IPS DF 6.9 (cell line): ENCODE results near the gene C2orf68.

Experiments
- DNase-seq: peaks from one replicate; pipeline ENCODE4 v3.0.0-alpha.2; 2013; ENCODE audit warnings: low read depth, low spot score
- H3K27ac ChIP-seq: one replicate; pipeline ENCODE4 v1.5.1; 2013; ENCODE audit warnings: low read length, control low read depth
- H3K27me3 ChIP-seq: 2 replicates; pipeline ENCODE4 v1.6.1; 2013; ENCODE audit warnings: mild to moderate bottlenecking, low read length; ENCODE audit not compliant: control insufficient read depth, insufficient read depth
- H3K36me3 ChIP-seq: 2 replicates; pipeline ENCODE4 v1.6.1; 2013; ENCODE audit warnings: low read length; ENCODE audit not compliant: control insufficient read depth, insufficient read depth
- H3K4me1 ChIP-seq: 2 replicates; pipeline ENCODE4 v1.6.1; 2013; ENCODE audit warnings: low read length; ENCODE audit not compliant: control insufficient read depth, insufficient read depth
- H3K4me3 ChIP-seq: 2 replicates; pipeline ENCODE4 v1.5.1; 2013; ENCODE audit warnings: mild to moderate bottlenecking, low read length
- H3K9me3 ChIP-seq: 2 replicates; pipeline ENCODE4 v1.6.1; 2013; ENCODE audit warnings: low read length, inconsistent platforms; ENCODE audit not compliant: control insufficient read depth, insufficient read depth
- WGBS: extraction: QIAGEN DNeasy Blood & Tissue Kit; methylation state at CpG from one replicate; pipeline ENCODE4 v1.1.7; 2013; ENCODE audit warnings: mixed read lengths, missing lambda C conversion rate; ENCODE audit not compliant: insufficient read length, insufficient coverage; 5-methylcytosine and 5-hydroxymethylcytosine counted together

C2orf68 gene

GRCh38 chr2:85591563-85591962 lies 20.3 kb downstream of the C2orf68 start:
- H3K27ac ChIP-seq: no peak overlapping the region
- DNase-seq: no peak
- H3K4me1 ChIP-seq: no peaks in the 10 kb centered on the region
- no peak overlapping the region for H3K4me3 ChIP-seq
- H3K27me3 ChIP-seq: no peaks in the 10 kb centered on the region
- WGBS: no CpG with 5 or more reads among the region's 12 CpGs
- no peaks in the 10 kb centered on the region; the same call in 1 of the 2 replicates for H3K36me3 ChIP-seq
- H3K9me3 ChIP-seq: no peaks in the 10 kb centered on the region

DNA sequence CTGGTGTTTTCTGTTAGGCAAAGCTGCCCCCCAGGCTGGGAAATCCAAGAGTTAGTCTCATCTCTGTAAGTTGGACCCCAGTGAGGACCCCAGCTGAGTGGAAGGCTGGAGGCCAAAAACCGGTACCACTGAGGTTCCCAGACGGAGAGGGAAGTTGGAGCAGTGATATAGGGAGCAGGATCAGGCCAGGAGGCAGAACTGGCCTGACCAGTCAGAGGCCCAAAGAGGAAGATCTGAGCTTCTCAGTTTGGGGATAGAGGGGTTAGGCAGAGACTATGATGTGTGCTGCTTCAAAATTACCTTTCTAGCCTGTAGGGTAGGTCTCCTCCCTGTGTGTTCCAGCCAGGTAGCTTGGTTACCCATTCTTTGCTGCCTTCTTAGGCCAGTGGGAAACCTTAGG lies 20.9 kb downstream of the C2orf68 start:
- no peak for DNase-seq
- no peaks in the 10 kb centered on the region for H3K27me3 ChIP-seq
- H3K27ac ChIP-seq: no peak overlapping the region
- H3K4me1 ChIP-seq: no peaks in the 10 kb centered on the region
- no peak overlapping the region for H3K4me3 ChIP-seq
- no peaks in the 10 kb centered on the region; the same call in 1 of the 2 replicates for H3K36me3 ChIP-seq
- no peaks in the 10 kb centered on the region for H3K9me3 ChIP-seq
- no CpG with 5 or more reads among the region's 2 CpGs for WGBS

GRCh38 chr2:85589982-85590791 lies 21.7 kb downstream of the C2orf68 start:
- WGBS: no CpG with 5 or more reads among the region's 7 CpGs
- Histone ChIP-seq H3K4me1 (no peaks in the 10 kb centered on the region), H3K36me3 (no peaks in the 10 kb centered on the region; the same call in 1 of the 2 replicates), H3K27me3 (no peaks in the 10 kb centered on the region; the same call in 1 of the 2 replicates), H3K4me3 (no peak overlapping the region), H3K27ac (no peak overlapping the region), H3K9me3 (no peaks in the 10 kb centered on the region)
- no peak for DNase-seq

- WGBS: no CpG with 5 or more reads among the region's 4 CpGs
Measured at GRCh38 chr2:85589181-85589580, 22.7 kb downstream of the C2orf68 start.

DNA sequence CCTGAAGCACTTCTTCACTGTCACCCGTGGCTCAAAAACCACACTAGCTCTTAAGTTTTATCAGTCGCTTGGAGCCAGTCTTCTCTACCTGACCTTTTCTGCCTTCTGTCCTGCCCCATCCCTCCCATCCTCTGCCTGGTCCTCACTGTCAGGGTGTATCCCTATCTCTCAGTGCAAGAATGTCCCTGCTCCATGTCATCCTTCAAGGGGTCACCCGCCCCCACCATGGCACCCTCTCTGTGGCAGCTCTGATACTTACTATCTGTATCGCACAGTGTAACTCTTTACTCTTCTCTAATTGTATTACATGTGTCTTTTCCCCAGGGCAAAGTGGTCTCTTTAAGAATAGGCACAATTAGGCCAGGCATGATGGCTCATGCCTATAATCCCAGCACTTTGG lies 23.2 kb downstream of the C2orf68 start:
- H3K4me1 ChIP-seq: no peaks in the 10 kb centered on the region
- no peak overlapping the region for H3K4me3 ChIP-seq
- no peak overlapping the region for H3K27ac ChIP-seq
- no peak for DNase-seq
- H3K27me3 ChIP-seq: peaks cover 8% of the 10 kb centered on the region; the same call in 1 of the 2 replicates
- H3K9me3 ChIP-seq: no peaks in the 10 kb centered on the region
- no peaks in the 10 kb centered on the region; the same call in 1 of the 2 replicates for H3K36me3 ChIP-seq
- WGBS: no CpG with 5 or more reads among the region's 4 CpGs

More at GRCh38 chr2:85589181-85589580, 22.7 kb downstream of the C2orf68 start:
- Histone ChIP-seq H3K4me3 (no peak overlapping the region), H3K36me3 (no peaks in the 10 kb centered on the region; the same call in 1 of the 2 replicates), H3K4me1 (no peaks in the 10 kb centered on the region), H3K27me3 (peaks cover 4% of the 10 kb centered on the region; the same call in 1 of the 2 replicates), H3K9me3 (no peaks in the 10 kb centered on the region), H3K27ac (no peak overlapping the region)
- no peak for DNase-seq

DNA sequence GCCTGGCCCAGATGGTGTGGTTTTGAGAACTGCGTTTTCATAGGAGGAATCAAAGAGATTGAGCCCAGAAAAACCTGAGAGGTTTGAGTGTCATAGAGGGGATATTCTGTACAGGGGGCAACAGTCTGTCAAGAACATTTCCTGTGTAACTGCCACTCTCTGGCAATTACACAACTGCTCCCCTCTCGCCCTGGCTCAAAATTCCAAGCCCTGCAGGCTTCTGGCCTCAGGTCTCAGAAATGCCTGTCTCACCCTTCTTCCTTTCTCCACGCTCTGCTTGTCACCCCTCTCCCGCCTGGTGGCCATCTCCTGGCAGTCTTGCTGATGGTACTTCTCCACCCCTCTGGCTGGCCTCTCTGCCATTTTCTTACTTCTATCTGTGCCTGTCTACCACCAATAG lies 23.6 kb downstream of the C2orf68 start:
- Histone ChIP-seq H3K4me1 (no peaks in the 10 kb centered on the region), H3K27ac (no peak overlapping the region), H3K4me3 (no peak overlapping the region), H3K27me3 (peaks cover 9% of the 10 kb centered on the region; the same call in 1 of the 2 replicates), H3K36me3 (no peaks in the 10 kb centered on the region; the same call in 1 of the 2 replicates), H3K9me3 (no peaks in the 10 kb centered on the region)
- no peak for DNase-seq
- no CpG with 5 or more reads among the region's 4 CpGs for WGBS

- no peaks in the 10 kb centered on the region; the same call in 1 of the 2 replicates for H3K36me3 ChIP-seq
- H3K27me3 ChIP-seq: peaks cover 9% of the 10 kb centered on the region; the same call in 1 of the 2 replicates
- no peak overlapping the region for H3K4me3 ChIP-seq
- no peaks in the 10 kb centered on the region for H3K4me1 ChIP-seq
- no CpG with 5 or more reads among the region's 1 CpG for WGBS
- H3K9me3 ChIP-seq: no peaks in the 10 kb centered on the region
- H3K27ac ChIP-seq: no peak overlapping the region
- DNase-seq: no peak
Measured at GRCh38 chr2:85585781-85586105, 26.1 kb downstream of the C2orf68 start.

DNA sequence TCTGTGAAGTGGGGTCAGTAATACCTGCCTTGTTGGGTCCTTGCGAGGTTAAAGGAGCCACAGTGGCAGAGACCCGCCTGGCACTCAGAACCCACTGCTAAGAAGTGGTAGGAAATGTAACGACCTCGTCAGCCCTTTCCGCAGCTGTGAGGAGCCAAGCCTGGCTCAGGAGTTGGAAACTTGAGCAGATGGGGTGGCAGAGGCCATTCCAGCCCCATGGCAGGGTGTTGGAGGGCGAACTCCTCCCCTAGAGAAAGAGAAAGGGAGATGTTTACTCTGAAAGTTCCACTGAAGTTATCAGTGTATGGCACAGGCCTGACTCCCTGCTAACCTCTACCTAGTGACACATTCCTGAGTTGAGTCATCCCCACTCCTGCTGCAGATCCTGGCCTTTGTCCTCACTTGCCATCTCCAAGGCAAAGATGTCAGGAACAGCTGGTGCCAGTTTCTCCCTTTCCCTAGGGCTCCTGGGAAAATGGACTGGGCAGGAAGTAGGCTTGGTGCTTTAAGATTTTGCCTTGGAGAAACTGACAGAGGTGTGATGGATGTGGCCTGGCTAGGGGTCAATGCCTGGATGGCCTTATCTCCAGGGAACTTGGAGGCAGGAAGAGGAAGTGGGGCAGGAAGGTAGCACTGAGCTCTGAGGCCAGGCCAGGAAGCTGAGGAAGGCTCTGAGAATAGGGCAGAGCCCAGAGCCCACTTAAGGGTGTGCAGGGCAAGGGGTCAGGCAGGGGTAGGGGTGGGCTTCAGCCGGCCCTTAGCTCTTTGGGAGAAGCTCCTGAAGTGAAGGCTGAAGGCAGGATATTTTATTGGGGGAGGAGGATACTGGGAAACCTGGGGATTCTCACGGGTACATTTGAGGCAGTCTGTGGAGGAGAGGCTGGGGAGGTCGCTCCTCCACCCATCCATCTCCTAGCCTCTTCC lies 26.7 kb downstream of the C2orf68 start:
- no peaks in the 10 kb centered on the region for H3K9me3 ChIP-seq
- H3K4me1 ChIP-seq: no peaks in the 10 kb centered on the region
- no CpG with 5 or more reads among the region's 9 CpGs for WGBS
- H3K36me3 ChIP-seq: no peaks in the 10 kb centered on the region; the same call in 1 of the 2 replicates
- H3K27ac ChIP-seq: no peak overlapping the region
- peaks cover 9% of the 10 kb centered on the region; the same call in 1 of the 2 replicates for H3K27me3 ChIP-seq
- no peak for DNase-seq
- peak overlapping the region; percentile 28; the same call in 1 of the 2 replicates for H3K4me3 ChIP-seq

DNA sequence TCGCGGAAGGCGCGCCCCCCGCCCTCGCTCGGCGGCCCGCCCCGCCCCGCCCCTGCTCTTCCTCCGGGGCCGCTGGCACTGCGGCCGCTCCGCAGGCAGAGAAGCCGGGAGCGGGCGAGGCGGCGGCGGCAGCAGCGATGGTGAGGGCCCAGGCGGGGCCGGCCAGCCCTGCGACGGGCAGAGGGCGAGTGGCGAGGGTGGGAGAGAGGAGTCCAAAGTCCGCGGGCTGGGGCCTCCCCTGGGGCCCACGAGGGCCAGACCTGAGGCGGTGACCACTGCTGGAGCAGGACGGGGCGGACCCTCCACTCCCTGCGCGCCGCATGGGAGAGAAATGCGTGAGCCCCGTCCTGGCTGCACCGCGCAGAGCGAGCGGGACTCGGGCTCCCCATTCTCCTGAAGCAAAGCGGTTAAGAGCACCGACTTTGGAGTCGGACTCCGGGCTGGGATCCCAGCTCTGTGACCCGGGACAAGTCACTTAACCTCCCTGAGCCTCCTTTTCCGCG lies 27.5 kb downstream of the C2orf68 start, which contains the start of gene VAMP5:
Gene VAMP5, plus strand, starts transcription at position 78 of the 503 bp plus-strand sequence. Its CDS starts 60 bp downstream, at position 138.
- Histone ChIP-seq H3K27ac (no peak within 1 kb of the TSS), H3K36me3 (no peaks in the 10 kb centered on the region; the same call in 1 of the 2 replicates), H3K4me3 (peak within 1 kb of the TSS; percentile 28; the same call in 1 of the 2 replicates), H3K27me3 (peaks cover 9% of the 10 kb centered on the region; the same call in 1 of the 2 replicates), H3K4me1 (no peaks in the 10 kb centered on the region), H3K9me3 (no peaks in the 10 kb centered on the region)
- no peak for DNase-seq
- no CpG with 5 or more reads among the region's 52 CpGs for WGBS
